Heart left ventricle (tissue), 13 donors: ENCODE data around the gene ZNF771.

Experiments used
- POLR2A ChIP-seq, 2 donors: fragments of 450-650 bp; IDR thresholded peaks; one replicate each; pipeline ENCODE4 v1.6.1; 2017; ENCODE audit warnings: antibody characterized with exemption in 2 of 2, mild to moderate bottlenecking in 2 of 2, moderate library complexity in 2 of 2
- TF ChIP-seq, protein P1 (sequence below), 12 donors: fragments of 200-600 bp; sonication (generic) in 4 of 12; IDR thresholded peaks; one replicate each; pipeline versions ENCODE4 v1.5.0 to v1.8.0; 2018 to 2022; ENCODE audit warnings: antibody characterized with exemption in 12 of 12, mild to moderate bottlenecking in 5 of 12
- donor health status: ischemic (EF 13 %, LVEDD 7.1; RV severe dilation, severe dysfunction).
- donor health status: DM: no; HTN: yes; CAD: no.
- donor health status: DM: no; HTN: no; CAD: no.
- donor health status: ischemic (EF 25% LVEDD 6.9; RV normal size, moderate dysfunction).
- donor health status: ischemic (EF 25% LVEDD 5.7; RV mildly dilated, moderate dysfunction).
- donor health status: ischemic (EF 35%, LVEDD 5.7; RV mildly dilated, moderate dysfunction).
- donor health status: nonischemic (EF 11% LVEDD 7.7; RV severe dilation, severe dysfunction).
- donor health status: DM: yes; HTN: yes; CAD: no.
- donor health status: PGD.
- donor health status: ischemic (EF 29% LVEDD 5.4; RV normal size, mild dysfunction).
- donor health status: nonischemic (EF 23%, LVEDD 6.1; RV moderate dilation, normal function).

DNA sequence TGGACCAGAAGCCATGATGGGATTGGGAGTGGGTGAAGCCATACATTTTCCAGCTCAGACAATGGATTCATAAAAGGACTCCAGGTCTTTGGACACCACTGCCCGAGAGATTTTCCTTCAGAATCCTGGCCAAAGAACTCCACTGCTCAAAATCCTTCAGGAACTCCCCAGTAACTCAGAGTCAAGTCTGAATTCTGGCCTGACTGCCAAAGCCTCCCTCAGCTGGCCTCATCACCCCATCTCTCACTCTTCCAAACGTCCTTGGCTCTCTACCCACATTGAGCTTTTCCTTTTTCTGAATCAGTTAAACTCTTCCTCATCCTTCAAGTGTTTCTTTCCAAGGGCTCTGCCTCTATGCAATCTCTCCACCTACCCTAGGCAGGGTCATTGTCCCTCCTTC is 23.9 kb upstream of the ZNF771 start:
- TF ChIP-seq, protein P1, sequence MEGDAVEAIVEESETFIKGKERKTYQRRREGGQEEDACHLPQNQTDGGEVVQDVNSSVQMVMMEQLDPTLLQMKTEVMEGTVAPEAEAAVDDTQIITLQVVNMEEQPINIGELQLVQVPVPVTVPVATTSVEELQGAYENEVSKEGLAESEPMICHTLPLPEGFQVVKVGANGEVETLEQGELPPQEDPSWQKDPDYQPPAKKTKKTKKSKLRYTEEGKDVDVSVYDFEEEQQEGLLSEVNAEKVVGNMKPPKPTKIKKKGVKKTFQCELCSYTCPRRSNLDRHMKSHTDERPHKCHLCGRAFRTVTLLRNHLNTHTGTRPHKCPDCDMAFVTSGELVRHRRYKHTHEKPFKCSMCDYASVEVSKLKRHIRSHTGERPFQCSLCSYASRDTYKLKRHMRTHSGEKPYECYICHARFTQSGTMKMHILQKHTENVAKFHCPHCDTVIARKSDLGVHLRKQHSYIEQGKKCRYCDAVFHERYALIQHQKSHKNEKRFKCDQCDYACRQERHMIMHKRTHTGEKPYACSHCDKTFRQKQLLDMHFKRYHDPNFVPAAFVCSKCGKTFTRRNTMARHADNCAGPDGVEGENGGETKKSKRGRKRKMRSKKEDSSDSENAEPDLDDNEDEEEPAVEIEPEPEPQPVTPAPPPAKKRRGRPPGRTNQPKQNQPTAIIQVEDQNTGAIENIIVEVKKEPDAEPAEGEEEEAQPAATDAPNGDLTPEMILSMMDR (IDR thresholded peaks at IDR 0.05): no peak
- no peak for TF ChIP-seq POLR2A (IDR thresholded peaks at IDR 0.05)
